GM03348 (cell line): Measurements from ENCODE around the gene PRKAG3.

Experiments
- DNase-seq: peaks from one replicate; pipeline ENCODE4 v3.0.0; 2012; ENCODE audit warnings: low spot score

Gene PRKAG3

GRCh38 chr2:218813771-218814460, 17.7 kb downstream of the PRKAG3 start:
- DNase-seq = no peak

- no peak for DNase-seq
These were observed 18.7 kb downstream of the PRKAG3 start for GRCh38 chr2:218812861-218813260.

GRCh38 chr2:218812096-218812815, 19.3 kb downstream of the PRKAG3 start:
- DNase-seq = no peak

- no peak for DNase-seq
These were observed 20.2 kb downstream of the PRKAG3 start for GRCh38 chr2:218811382-218811781.

GRCh38 chr2:218810256-218810655, 21.3 kb downstream of the PRKAG3 start:
- DNase-seq = no peak

- DNase-seq = no peak
These were observed 22.1 kb downstream of the PRKAG3 start for GRCh38 chr2:218809515-218809914.

- no peak for DNase-seq
These were observed 24.0 kb downstream of the PRKAG3 start for GRCh38 chr2:218807626-218808025.

GRCh38 chr2:218806346-218806978, 25.1 kb downstream of the PRKAG3 start:
- peak; percentile 95 for DNase-seq

GRCh38 chr2:218805627-218806026, 26.0 kb downstream of the PRKAG3 start:
- no peak for DNase-seq

- DNase-seq = no peak
These were observed 26.8 kb downstream of the PRKAG3 start for GRCh38 chr2:218804817-218805216.

- no peak for DNase-seq
These were observed 29.1 kb downstream of the PRKAG3 start for GRCh38 chr2:218802386-218802994.

GRCh38 chr2:218799990-218800389, 31.6 kb downstream of the PRKAG3 start:
- no peak for DNase-seq

- DNase-seq = no peak
These were observed 32.7 kb downstream of the PRKAG3 start for GRCh38 chr2:218798767-218799504.

- DNase-seq = no peak
These were observed 34.9 kb downstream of the PRKAG3 start for GRCh38 chr2:218796691-218797090.

GRCh38 chr2:218792433-218792832, 39.2 kb downstream of the PRKAG3 start:
- no peak for DNase-seq

- no peak for DNase-seq
These were observed 42.9 kb downstream of the PRKAG3 start for GRCh38 chr2:218788529-218789255.

- no peak for DNase-seq
These were observed 45.5 kb downstream of the PRKAG3 start for GRCh38 chr2:218786133-218786532.

- no peak for DNase-seq
These were observed 46.5 kb downstream of the PRKAG3 start for GRCh38 chr2:218785103-218785502.

- no peak for DNase-seq
These were observed 47.9 kb downstream of the PRKAG3 start for GRCh38 chr2:218783688-218784087.

GRCh38 chr2:218782528-218782844, 49.1 kb downstream of the PRKAG3 start:
- DNase-seq = no peak

GRCh38 chr2:218781691-218782527, 49.7 kb downstream of the PRKAG3 start, which contains the start of gene CYP27A1:
Gene CYP27A1 (plus strand): TSS chr2:218782147. CDS start chr2:218782183, 36 bp downstream.
- DNase-seq = peak; percentile 70
